Esophagus muscularis mucosa (tissue), 4 donors: Measurements from ENCODE around the gene TEX14. TPM values are rescaled to one million over a fixed set of nuclear protein-coding genes. Genes with fewer than 3 reads are reported as not detected.

ENCODE experiments used
- DNase-seq: peaks from one replicate; pipeline ENCODE4 v3.0.0-alpha.2; 2017; ENCODE audit errors: extremely low spot score
- H3K27ac ChIP-seq, 4 donors: fragments of 200-600 bp; sonication (generic); replicated peaks in 1 of 4; 1 replicate in 3 of 4; 2 replicates in 1 of 4; pipeline ENCODE4 v1.5.1; 2016 to 2019; ENCODE audit warnings: mild to moderate bottlenecking in 1 of 4
- H3K27me3 ChIP-seq, 4 donors: fragments of 200-600 bp; sonication (generic); one replicate each; pipeline versions ENCODE4 v1.5.1 to v1.6.0; 2016 to 2019
- H3K36me3 ChIP-seq, 4 donors: fragments of 200-600 bp; sonication (generic); one replicate each; pipeline ENCODE4 v1.5.1; 2016 to 2019
- H3K4me1 ChIP-seq, 4 donors: fragments of 200-600 bp; sonication (generic); one replicate each; pipeline ENCODE4 v1.5.1; 2016 to 2019
- H3K4me3 ChIP-seq, 4 donors: fragments of 200-600 bp; sonication (generic); 1 replicate in 2 of 4; 2 replicates in 2 of 4; pipeline ENCODE4 v1.5.1; 2016 to 2019; ENCODE audit warnings: mild to moderate bottlenecking in 4 of 4, moderate library complexity in 1 of 4
- H3K9me3 ChIP-seq, 4 donors: fragments of 200-600 bp; sonication (generic); 1 replicate in 3 of 4; 2 replicates in 1 of 4; pipeline ENCODE4 v1.5.1; 2016 to 2019
- EP300 ChIP-seq: sonication (generic); formaldehyde crosslinking; IDR thresholded peaks from one replicate; pipeline ENCODE4 v1.6.1; 2017; ENCODE audit warnings: antibody characterized with exemption
- POLR2A ChIP-seq: fragments of 450-650 bp; IDR thresholded peaks from one replicate; pipeline ENCODE4 v1.6.1; 2017; ENCODE audit warnings: antibody characterized with exemption, moderate library complexity, mild to moderate bottlenecking, low read depth
- POLR2AphosphoS5 ChIP-seq, 2 donors: sonication (generic); formaldehyde crosslinking; IDR thresholded peaks; one replicate each; pipeline ENCODE4 v1.6.1; 2017; ENCODE audit warnings: antibody characterized with exemption in 2 of 2
- WGBS: methylation state at CpG from one replicate; pipeline ENCODE4 v1.1.5; 2018; 5-methylcytosine and 5-hydroxymethylcytosine counted together
- intact Hi-C: fragments of 100-400 bp; cut with DNase I; formaldehyde crosslinking; loops from one replicate; pipeline ENCODE4 v1.15.1; 2023
- total RNA-seq, 4 donors: library from RNA; depleted of rRNA; stranded (reverse); fragments of >200 nt; gene quantifications; one replicate each; pipeline versions ENCODE4 v1.1.0 to v1.2.1, GENCODE V29; 2016
- TF ChIP-seq, protein P1 (sequence below), 3 experiments: fragments of 200-600 bp in 2 of 3; fragments of 450-650 bp in 1 of 3; sonication (generic) in 2 of 3; IDR thresholded peaks; one replicate each; pipeline ENCODE4 v1.5.1; 2017 to 2019; ENCODE audit warnings: antibody characterized with exemption in 3 of 3, mild to moderate bottlenecking in 2 of 3, moderate library complexity in 1 of 3

Gene TEX14
- total RNA-seq, 4 donors from 2014 or later: under 0.01 to 0.19 (median 0.11) TPM

- H3K4me1 ChIP-seq: peaks cover 13 to 35% (median 16%) of the 10 kb centered on the region in 4 donors
- DNase-seq: no peak
- H3K27me3 ChIP-seq: no peaks in the 10 kb centered on the region
- intact Hi-C loops: no loop called here
- H3K36me3 ChIP-seq: no peaks in the 10 kb centered on the region
- H3K27ac ChIP-seq: no peak overlapping the region
- 92% methylated on average over 4 of the region's 4 CpGs for WGBS
- no peak for TF ChIP-seq EP300
- TF ChIP-seq POLR2A: no peak
- no peak for TF ChIP-seq POLR2AphosphoS5 (IDR thresholded peaks at IDR 0.05)
- TF ChIP-seq, protein P1, sequence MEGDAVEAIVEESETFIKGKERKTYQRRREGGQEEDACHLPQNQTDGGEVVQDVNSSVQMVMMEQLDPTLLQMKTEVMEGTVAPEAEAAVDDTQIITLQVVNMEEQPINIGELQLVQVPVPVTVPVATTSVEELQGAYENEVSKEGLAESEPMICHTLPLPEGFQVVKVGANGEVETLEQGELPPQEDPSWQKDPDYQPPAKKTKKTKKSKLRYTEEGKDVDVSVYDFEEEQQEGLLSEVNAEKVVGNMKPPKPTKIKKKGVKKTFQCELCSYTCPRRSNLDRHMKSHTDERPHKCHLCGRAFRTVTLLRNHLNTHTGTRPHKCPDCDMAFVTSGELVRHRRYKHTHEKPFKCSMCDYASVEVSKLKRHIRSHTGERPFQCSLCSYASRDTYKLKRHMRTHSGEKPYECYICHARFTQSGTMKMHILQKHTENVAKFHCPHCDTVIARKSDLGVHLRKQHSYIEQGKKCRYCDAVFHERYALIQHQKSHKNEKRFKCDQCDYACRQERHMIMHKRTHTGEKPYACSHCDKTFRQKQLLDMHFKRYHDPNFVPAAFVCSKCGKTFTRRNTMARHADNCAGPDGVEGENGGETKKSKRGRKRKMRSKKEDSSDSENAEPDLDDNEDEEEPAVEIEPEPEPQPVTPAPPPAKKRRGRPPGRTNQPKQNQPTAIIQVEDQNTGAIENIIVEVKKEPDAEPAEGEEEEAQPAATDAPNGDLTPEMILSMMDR (IDR thresholded peaks at IDR 0.05): no peak
- no peak overlapping the region for H3K4me3 ChIP-seq
- H3K9me3 ChIP-seq: no peaks in the 10 kb centered on the region
Observed at GRCh38 chr17:58537266-58537665, 154.6 kb downstream of the TEX14 start.

- H3K4me1 ChIP-seq: peaks cover 18 to 37% (median 20%) of the 10 kb centered on the region in 4 donors
- no peak overlapping the region for H3K4me3 ChIP-seq
- no peak for DNase-seq
- no peaks in the 10 kb centered on the region for H3K36me3 ChIP-seq
- WGBS: 71% methylated on average over 3 of the region's 3 CpGs
- TF ChIP-seq, protein P1 (IDR thresholded peaks at IDR 0.05): no peak
- TF ChIP-seq EP300 (no peak), POLR2AphosphoS5 (IDR thresholded peaks at IDR 0.05) (no peak), POLR2A (no peak)
- no peak overlapping the region for H3K27ac ChIP-seq
- H3K27me3 ChIP-seq: no peaks in the 10 kb centered on the region
- no peaks in the 10 kb centered on the region for H3K9me3 ChIP-seq
- intact Hi-C loops: no loop called here
Observed at GRCh38 chr17:58536542-58536941, 155.3 kb downstream of the TEX14 start.

- TF ChIP-seq EP300 (no peak), POLR2AphosphoS5 (IDR thresholded peaks at IDR 0.05) (no peak), POLR2A (no peak)
- TF ChIP-seq, protein P1 (IDR thresholded peaks at IDR 0.05): no peak
- Histone ChIP-seq H3K36me3 (no peaks in the 10 kb centered on the region), H3K4me3 (no peak overlapping the region), H3K27me3 (no peaks in the 10 kb centered on the region), H3K27ac (no peak overlapping the region), H3K4me1 (peaks cover 29 to 43% (median 30%) of the 10 kb centered on the region in 4 donors), H3K9me3 (no peaks in the 10 kb centered on the region)
- 88% methylated on average over 2 of the region's 2 CpGs for WGBS
- intact Hi-C loops: no loop called here
- DNase-seq: no peak
Observed at GRCh38 chr17:58535431-58535830, 156.4 kb downstream of the TEX14 start.

GRCh38 chr17:58534901-58535421 is 156.9 kb downstream of the TEX14 start:
- DNase-seq: no peak
- no peaks in the 10 kb centered on the region for H3K27me3 ChIP-seq
- H3K4me3 ChIP-seq: no peak overlapping the region
- H3K4me1 ChIP-seq: peaks cover 29 to 43% (median 30%) of the 10 kb centered on the region in 4 donors
- no peak overlapping the region for H3K27ac ChIP-seq
- intact Hi-C loops: no loop called here
- H3K9me3 ChIP-seq: no peaks in the 10 kb centered on the region
- no peak for TF ChIP-seq POLR2A
- no peak for TF ChIP-seq EP300
- no peaks in the 10 kb centered on the region for H3K36me3 ChIP-seq
- 86% methylated on average over 4 of the region's 4 CpGs for WGBS

DNA sequence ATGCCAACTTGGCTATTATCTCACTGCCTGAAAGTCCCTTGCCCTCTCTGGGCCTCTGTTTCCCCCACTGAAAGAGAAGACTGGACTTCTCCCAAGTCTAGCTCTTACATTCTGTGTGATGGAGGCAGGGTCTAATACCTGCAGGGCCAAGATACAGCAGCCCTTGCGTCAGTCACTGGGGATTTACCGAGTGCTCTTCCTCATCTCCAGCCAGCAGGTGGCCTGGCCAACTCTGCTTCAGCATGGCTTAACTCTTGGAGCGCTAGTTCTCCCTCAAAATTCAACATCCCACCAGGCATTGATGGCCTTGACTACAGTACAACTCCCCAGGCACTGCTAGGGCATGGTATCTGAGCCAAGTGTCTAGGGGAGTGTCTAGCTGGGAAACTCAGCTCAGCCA is 157.5 kb downstream of the TEX14 start:
- DNase-seq: no peak
- Histone ChIP-seq H3K4me1 (peaks cover 26 to 42% (median 28%) of the 10 kb centered on the region in 4 donors), H3K4me3 (no peak overlapping the region), H3K27ac (no peak overlapping the region), H3K27me3 (no peaks in the 10 kb centered on the region), H3K36me3 (no peaks in the 10 kb centered on the region), H3K9me3 (no peaks in the 10 kb centered on the region)
- TF ChIP-seq, protein P1 (IDR thresholded peaks at IDR 0.05): no peak
- TF ChIP-seq EP300 (no peak), POLR2A (no peak), POLR2AphosphoS5 (IDR thresholded peaks at IDR 0.05) (no peak)
- intact Hi-C loops: no loop called here
- 74% methylated on average over 2 of the region's 3 CpGs for WGBS
